GM21576 (cell line): Measurements from ENCODE around the gene RBMS3.

ENCODE experiments used
- ATAC-seq: cut with Tn5 transposase; IDR thresholded peaks from one replicate; pipeline ENCODE4 v1.9.1; 2021; ENCODE audit warnings: mild to moderate bottlenecking, moderate library complexity; ENCODE audit not compliant: unreplicated experiment

The RBMS3 gene

GRCh38 chr3:29850641-29851040 is 569.8 kb downstream of the RBMS3 start:
- ATAC-seq, result no peak

GRCh38 chr3:29852767-29853166 is 571.9 kb downstream of the RBMS3 start:
- no peak for ATAC-seq

GRCh38 chr3:29853841-29854397 is 573.0 kb downstream of the RBMS3 start:
- ATAC-seq, result no peak

GRCh38 chr3:29854821-29855220 is 574.0 kb downstream of the RBMS3 start:
- ATAC-seq, result no peak

- no peak for ATAC-seq
These were observed 578.9 kb downstream of the RBMS3 start for GRCh38 chr3:29859726-29860270.

- ATAC-seq, result no peak
These were observed 583.9 kb downstream of the RBMS3 start for GRCh38 chr3:29864809-29865208.

GRCh38 chr3:29868543-29869101 is 587.8 kb downstream of the RBMS3 start:
- no peak for ATAC-seq

- ATAC-seq, result no peak
These were observed 589.3 kb downstream of the RBMS3 start for GRCh38 chr3:29870136-29870535.

- ATAC-seq, result no peak
These were observed 590.2 kb downstream of the RBMS3 start for GRCh38 chr3:29871087-29871486.

GRCh38 chr3:29880809-29881208 is 599.9 kb downstream of the RBMS3 start:
- no peak for ATAC-seq

- no peak for ATAC-seq
These were observed 606.6 kb downstream of the RBMS3 start for GRCh38 chr3:29887451-29887850.

GRCh38 chr3:29889215-29889614 is 608.3 kb downstream of the RBMS3 start:
- no peak for ATAC-seq

GRCh38 chr3:29890801-29891200 is 609.9 kb downstream of the RBMS3 start:
- no peak for ATAC-seq

GRCh38 chr3:29892976-29893554 is 612.2 kb downstream of the RBMS3 start:
- ATAC-seq, result no peak

- ATAC-seq, result no peak
These were observed 616.0 kb downstream of the RBMS3 start for GRCh38 chr3:29896856-29897255.

GRCh38 chr3:29898171-29898965 is 617.5 kb downstream of the RBMS3 start:
- no peak for ATAC-seq

GRCh38 chr3:29899021-29899420 is 618.1 kb downstream of the RBMS3 start:
- no peak for ATAC-seq

GRCh38 chr3:29901097-29901496 is 620.2 kb downstream of the RBMS3 start:
- no peak for ATAC-seq

- no peak for ATAC-seq
These were observed 622.7 kb downstream of the RBMS3 start for GRCh38 chr3:29903600-29903999.

GRCh38 chr3:29906906-29907305 is 626.0 kb downstream of the RBMS3 start:
- no peak for ATAC-seq

- no peak for ATAC-seq
These were observed 631.9 kb downstream of the RBMS3 start for GRCh38 chr3:29912600-29913288.
